Stimulated activated CD4-positive, alpha-beta T cell treated with anti-CD3 and anti-CD28 coated beads, Interleukin-15, amount 100 ng/mL, for 24 hours (primary cell): ENCODE data around the gene KIAA0586.

Source experiments
- DNase-seq: peaks from one replicate; pipeline ENCODE4 v3.0.0-alpha.2; 2020

KIAA0586 gene

GRCh38 chr14:58599707-58600106, 172.2 kb downstream of the KIAA0586 start:
- DNase-seq: no peak
